PFSK-1 (cell line): ENCODE results near the gene KLF3.

Source experiments
- FOXP2 ChIP-seq: optimal IDR thresholded peaks from 2 replicates; pipeline ENCODE3; 2011; ENCODE audit warnings: borderline replicate concordance, control low read depth, inconsistent platforms; ENCODE audit not compliant: insufficient read depth; ENCODE audit errors: extremely low read length, extremely low read depth
- POLR2AphosphoS5 ChIP-seq: IDR thresholded peaks from 2 replicates; pipeline ENCODE4 v1.6.1; 2012; ENCODE audit warnings: low read depth, mild to moderate bottlenecking, control low read depth, low read length, moderate library complexity
- REST ChIP-seq, 2 experiments: IDR thresholded peaks; 2 replicates each; pipeline versions ENCODE4 v1.6.1 to v1.8.0; 2011 to 2012; ENCODE audit warnings: low read depth in 2 of 2, low read length in 2 of 2, control low read depth in 1 of 2, inconsistent platforms in 1 of 2, mild to moderate bottlenecking in 1 of 2, moderate library complexity in 1 of 2; ENCODE audit not compliant: insufficient read depth in 1 of 2

GRCh38 chr4:38734911-38735310 lies 70.9 kb downstream of the KLF3 start:
- TF ChIP-seq POLR2AphosphoS5 = no peak
- no peak for TF ChIP-seq REST (IDR thresholded peaks at IDR 0.05; ENCODE audit: insufficient read depth in 1 of 2, low read depth in 2 of 2, low read length in 2 of 2)
- TF ChIP-seq FOXP2 = no peak
